GM12891 (cell line): Measurements from ENCODE around the gene KIF21B.

ENCODE experiments used
- POLR2A ChIP-seq: IDR thresholded peaks from 2 replicates; pipeline ENCODE4 v1.6.1; 2011; ENCODE audit warnings: low read depth, low read length, control low read depth
- TAF1 ChIP-seq: IDR thresholded peaks from 2 replicates; pipeline ENCODE4 v1.6.1; 2011; ENCODE audit warnings: low read depth, low read length, control low read depth

DNA sequence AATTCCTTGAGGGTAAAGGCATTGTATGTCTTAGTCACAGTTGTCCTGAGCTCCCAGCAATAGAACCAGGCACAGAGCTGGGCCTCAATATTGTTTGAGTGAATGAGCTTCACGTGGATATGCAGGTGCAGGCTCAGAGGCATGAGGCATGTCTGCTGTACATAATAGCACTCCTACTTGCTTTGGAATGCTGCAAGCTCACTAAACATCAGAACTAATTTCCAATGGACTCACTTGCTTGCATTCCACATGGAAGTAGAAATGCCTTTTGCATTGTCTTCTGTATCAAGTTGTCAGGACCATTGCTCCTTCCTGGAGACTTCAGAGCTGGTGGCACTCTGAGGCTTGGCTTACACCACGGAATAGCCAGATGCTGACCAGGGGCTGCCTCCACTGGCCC is 91.7 kb downstream of the KIF21B start:
- TF ChIP-seq POLR2A (no peak), TAF1 (no peak)
